GM12878 (cell line): ENCODE measurements around the gene TXNDC17. TPM values are rescaled to one million over a fixed set of nuclear protein-coding genes. Genes with fewer than 3 reads are reported as not detected.

Experiments used
- ATAC-seq: fragments of 200-7000 bp; cut with Tn5 transposase; 3 replicates; pipeline ENCODE4 v1.9.1; 2020; ENCODE audit warnings: mild to moderate bottlenecking, moderate library complexity
- BruUV-seq: library from RNA; stranded (reverse); fragments of 400-500 nt; replicated peaks from 2 replicates; lab custom pipeline; 2021; lab: Mats Ljungman, UMichigan
- CTCF ChIA-PET: fragments of 300-600 bp; sonication (Branson Sonifier 250); formaldehyde crosslinking; extraction: SDS; loops from one replicate; lab custom pipeline; 2021; ENCODE audit warnings: inconsistent platforms; lab: Yijun Ruan, JAX
- POLR2A ChIA-PET: fragments of 350-600 bp; formaldehyde crosslinking; extraction: SDS; loops from one replicate; lab custom pipeline; 2021; ENCODE audit warnings: inconsistent platforms; lab: Charles Lee
- RAD21 ChIA-PET: fragments of 300-600 bp; sonication (Branson Sonifier 250); formaldehyde crosslinking; loops from one replicate; lab custom pipeline; 2023; ENCODE audit warnings: antibody characterized with exemption; ENCODE audit not compliant: unreplicated experiment; lab: Charles Lee
- SMC1A ChIA-PET: fragments of 300-600 bp; sonication (Branson Sonifier 250); formaldehyde crosslinking; loops from one replicate; lab custom pipeline; 2023; ENCODE audit not compliant: unreplicated experiment, uncharacterized antibody; lab: Charles Lee
- DNase-seq: peaks from one replicate; pipeline ENCODE4 v3.0.0-alpha.2; 2011; ENCODE audit warnings: low read depth, low spot score
- FAIRE-seq: peaks from 3 replicates; lab custom pipeline; 2011; peaks lifted over from hg19 to GRCh38; lab: Jason Lieb, UNC
- H2AFZ ChIP-seq: 2 replicates; pipeline ENCODE4 v1.6.0; 2011; ENCODE audit warnings: low read depth, low read length, control low read depth; ENCODE audit not compliant: control insufficient read depth
- H3K27ac ChIP-seq: 2 replicates; pipeline ENCODE4 v1.5.1; 2011; ENCODE audit warnings: control low read depth; ENCODE audit not compliant: control insufficient read depth, insufficient read depth
- H3K27me3 ChIP-seq, 2 experiments: replicated peaks in 1 of 2; 2 replicates each; pipeline versions ENCODE4 v1.6.0 to v1.6.1; 2011; ENCODE audit warnings: low read length in 1 of 2; ENCODE audit not compliant: control insufficient read depth in 2 of 2, insufficient read depth in 2 of 2
- H3K36me3 ChIP-seq, 2 experiments: 2 replicates each; pipeline ENCODE4 v1.5.1; 2011; ENCODE audit warnings: low read length in 1 of 2; ENCODE audit not compliant: control insufficient read depth in 2 of 2, insufficient read depth in 2 of 2
- H3K4me1 ChIP-seq: 2 replicates; pipeline ENCODE4 v1.6.1; 2011; ENCODE audit warnings: mild to moderate bottlenecking, low read length, moderate library complexity, mixed read lengths; ENCODE audit not compliant: control insufficient read depth, insufficient read depth
- H3K4me2 ChIP-seq: 2 replicates; pipeline ENCODE4 v1.6.0; 2011; ENCODE audit warnings: control low read depth; ENCODE audit not compliant: control insufficient read depth, insufficient read depth
- H3K4me3 ChIP-seq: fragments of 200-600 bp; sonication (generic); 2 replicates; pipeline ENCODE4 v1.5.1; 2016
- H3K79me2 ChIP-seq: 2 replicates; pipeline ENCODE4 v1.6.0; 2011; ENCODE audit warnings: low read length; ENCODE audit not compliant: control insufficient read depth, insufficient read depth
- H3K9ac ChIP-seq: 2 replicates; pipeline ENCODE4 v1.8.0; 2011; ENCODE audit warnings: low read length, control low read depth, mixed read lengths; ENCODE audit not compliant: control insufficient read depth, insufficient read depth
- H3K9me3 ChIP-seq: replicated peaks from 3 replicates; pipeline ENCODE4 v1.5.1; 2011; ENCODE audit warnings: mild to moderate bottlenecking, low read length; ENCODE audit not compliant: control insufficient read depth, insufficient read depth
- H4K20me1 ChIP-seq: 2 replicates; pipeline ENCODE4 v1.6.0; 2011; ENCODE audit not compliant: control insufficient read depth, insufficient read depth
- BMI1 ChIP-seq: fragments of 450-650 bp; IDR thresholded peaks from 2 replicates; pipeline ENCODE4 v1.6.1; 2016; ENCODE audit warnings: mild to moderate bottlenecking, moderate library complexity, borderline replicate concordance
- DPF2 ChIP-seq: fragments of 450-650 bp; IDR thresholded peaks from 2 replicates; pipeline ENCODE4 v1.6.1; 2017; ENCODE audit warnings: mild to moderate bottlenecking
- IRF3 ChIP-seq: fragments of 450-650 bp; IDR thresholded peaks from 2 replicates; pipeline ENCODE4 v1.6.1; 2014; ENCODE audit warnings: mild to moderate bottlenecking
- JUNB ChIP-seq: IDR thresholded peaks from 2 replicates; pipeline ENCODE4 v1.6.1; 2016; ENCODE audit warnings: antibody characterized with exemption, mild to moderate bottlenecking
- JUND ChIP-seq: IDR thresholded peaks from 2 replicates; pipeline ENCODE4 v1.6.1; 2012; ENCODE audit warnings: low read depth, mild to moderate bottlenecking, low read length, improper control_type of control experiment, moderate library complexity
- SIN3A ChIP-seq: IDR thresholded peaks from 2 replicates; pipeline ENCODE4 v1.6.1; 2012; ENCODE audit warnings: low read depth, low read length, improper control_type of control experiment
- SMARCA5 ChIP-seq: fragments of 450-650 bp; IDR thresholded peaks from 2 replicates; pipeline ENCODE4 v1.6.1; 2017; ENCODE audit warnings: mild to moderate bottlenecking
- SP1 ChIP-seq: IDR thresholded peaks from one replicate; pipeline ENCODE4 v1.6.1; 2011; ENCODE audit warnings: low read depth, low read length
- STAT3 ChIP-seq: IDR thresholded peaks from 2 replicates; pipeline ENCODE4 v1.6.1; 2011; ENCODE audit warnings: low read depth, low read length, improper control_type of control experiment
- USF1 ChIP-seq: IDR thresholded peaks from 2 replicates; pipeline ENCODE4 v1.6.1; 2011; ENCODE audit warnings: borderline replicate concordance, low read depth, mild to moderate bottlenecking, moderate library complexity, mixed read lengths, low read length; ENCODE audit not compliant: insufficient read depth; ENCODE audit errors: extremely low read length
- YY1 ChIP-seq: IDR thresholded peaks from 2 replicates; pipeline ENCODE4 v1.6.1; 2011; ENCODE audit warnings: low read depth, mild to moderate bottlenecking, low read length
- ZBTB11 ChIP-seq: fragments of 450-650 bp; formaldehyde crosslinking; IDR thresholded peaks from 2 replicates; pipeline ENCODE4 v1.5.0; 2022; ENCODE audit warnings: mild to moderate bottlenecking, missing genetic modification characterization
- ZNF217 ChIP-seq: fragments of 450-650 bp; IDR thresholded peaks from 2 replicates; pipeline ENCODE4 v1.6.1; 2017; ENCODE audit warnings: antibody characterized with exemption, mild to moderate bottlenecking
- WGBS: methylation state at CpG from one replicate; pipeline ENCODE4 v1.1.6; 2016; ENCODE audit warnings: low lambda C conversion rate; ENCODE audit not compliant: insufficient replicate concordance, insufficient coverage; ENCODE audit errors: missing lambda C conversion rate; 5-methylcytosine and 5-hydroxymethylcytosine counted together
- in situ Hi-C: fragments of 300-500 bp; cut with MboI; formaldehyde crosslinking; loops from 9 replicates; pipeline ENCODE4 v1.14.3; 2018; ENCODE audit warnings: mixed read lengths
- intact Hi-C: fragments of 100-400 bp; cut with micrococcal nuclease; formaldehyde crosslinking; loops from one replicate; pipeline ENCODE4 v1.14.2; 2022; ENCODE audit not compliant: unreplicated experiment
- polyA plus RNA-seq, 11 experiments: library from polyadenylated mRNA; depleted of rRNA in 4 of 11; unstranded in 6 of 11; stranded (reverse) in 5 of 11; fragments of >200 nt; fragmentation: Nextera tagmentation in 4 of 11; fragmentation: Illumina TruSeq in 1 of 11; extraction: Ambion mirVana in 4 of 11; extraction: Trizol in 1 of 11; gene quantifications; 1 replicate in 1 of 11; 2 replicates in 10 of 11; pipeline versions ENCODE4 v1.2.1 to v1.2.3, GENCODE V29; 2011 to 2016; ENCODE audit warnings: inconsistent platforms in 2 of 11, missing spikeins in 2 of 11, low read depth in 1 of 11
- total RNA-seq, 4 experiments: library from RNA; depleted of rRNA in 3 of 4; stranded (reverse); fragments of >200 nt in 3 of 4; fragmentation: Illumina TruSeq in 1 of 4; extraction: Trizol in 1 of 4; gene quantifications; 2 replicates each; pipeline versions ENCODE4 v1.2.1 to v1.2.3, GENCODE V29; 2013 to 2021

TXNDC17 gene
- total and polyA plus RNA-seq, 10 of the 15 experiments (the other 5 are each of a cell fraction or from before 2014, with no cell fraction given): 124 to 957 (median 216) TPM

- Histone ChIP-seq H4K20me1 (no peaks in the 10 kb centered on the region), H3K79me2 (peaks cover under 1% of the 10 kb centered on the region; the same call in 1 of the 2 replicates), H3K4me3 (no peak overlapping the region), H3K27me3 (no peaks in the 10 kb centered on the region), H3K4me1 (peaks cover 3% of the 10 kb centered on the region; the same call in 1 of the 2 replicates), H3K9ac (no peak overlapping the region), H3K4me2 (no peak overlapping the region), H3K36me3 (peaks cover 0 to 8% of the 10 kb centered on the region in 2 experiments; a peak in 1 of 4 replicates), H2AFZ (no peak overlapping the region), H3K27ac (no peak overlapping the region), H3K9me3 (no peaks in the 10 kb centered on the region; the same call in 2 of the 3 replicates)
- BruUV-seq: no TSS peak
- no peak for ATAC-seq
- ChIA-PET RAD21 (no interaction called here), SMC1A (no interaction called here), CTCF (interaction anchor here (0.8 kb wide), 1 partner anchor 25 kb away, joined by 3 read pairs; no protein-coding TSS in a partner anchor), POLR2A (no interaction called here)
- FAIRE-seq: no peak
- TF ChIP-seq USF1: no peak
- no peak for TF ChIP-seq YY1
- TF ChIP-seq DPF2: no peak
- no peak for TF ChIP-seq SMARCA5
- no peak for TF ChIP-seq JUND
- TF ChIP-seq JUNB: no peak
- no peak for TF ChIP-seq BMI1
- TF ChIP-seq IRF3: no peak
- no peak for TF ChIP-seq SP1
- TF ChIP-seq STAT3: no peak
- no peak for TF ChIP-seq SIN3A
- no peak for TF ChIP-seq ZNF217
- TF ChIP-seq ZBTB11 (CRISPR knock-in tag): no peak
- in situ Hi-C loops (no loop called here), intact Hi-C loops (no loop called here)
- WGBS: 96% methylated on average over 3 of the region's 3 CpGs
- DNase-seq: no peak
Measured at GRCh38 chr17:6633263-6633662, 7.6 kb upstream of the TXNDC17 start.
